ENCODE data around the gene CST6.

CST6 gene, protein sequence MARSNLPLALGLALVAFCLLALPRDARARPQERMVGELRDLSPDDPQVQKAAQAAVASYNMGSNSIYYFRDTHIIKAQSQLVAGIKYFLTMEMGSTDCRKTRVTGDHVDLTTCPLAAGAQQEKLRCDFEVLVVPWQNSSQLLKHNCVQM

DNA sequence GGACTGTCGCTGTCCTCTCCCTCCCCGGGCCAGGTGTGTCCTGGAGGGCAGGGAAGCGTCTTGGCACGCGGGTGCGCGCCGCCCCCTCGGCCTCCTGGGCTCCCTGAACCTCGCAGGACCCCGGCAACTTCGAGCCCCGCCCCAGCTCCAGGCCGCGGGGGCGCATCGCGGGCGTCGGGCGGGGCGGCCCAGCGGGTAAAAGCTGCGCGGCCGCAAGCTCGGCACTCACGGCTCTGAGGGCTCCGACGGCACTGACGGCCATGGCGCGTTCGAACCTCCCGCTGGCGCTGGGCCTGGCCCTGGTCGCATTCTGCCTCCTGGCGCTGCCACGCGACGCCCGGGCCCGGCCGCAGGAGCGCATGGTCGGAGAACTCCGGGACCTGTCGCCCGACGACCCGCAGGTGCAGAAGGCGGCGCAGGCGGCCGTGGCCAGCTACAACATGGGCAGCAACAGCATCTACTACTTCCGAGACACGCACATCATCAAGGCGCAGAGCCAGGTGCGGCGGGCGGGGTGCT lies at the start of gene CST6:
Gene CST6, plus strand, starts transcription at position 224 of the 519 bp plus-strand sequence. Its CDS starts 37 bp downstream, at position 261.
- no peak for DNase-seq (ENCODE audit: low spot score)

DNA sequence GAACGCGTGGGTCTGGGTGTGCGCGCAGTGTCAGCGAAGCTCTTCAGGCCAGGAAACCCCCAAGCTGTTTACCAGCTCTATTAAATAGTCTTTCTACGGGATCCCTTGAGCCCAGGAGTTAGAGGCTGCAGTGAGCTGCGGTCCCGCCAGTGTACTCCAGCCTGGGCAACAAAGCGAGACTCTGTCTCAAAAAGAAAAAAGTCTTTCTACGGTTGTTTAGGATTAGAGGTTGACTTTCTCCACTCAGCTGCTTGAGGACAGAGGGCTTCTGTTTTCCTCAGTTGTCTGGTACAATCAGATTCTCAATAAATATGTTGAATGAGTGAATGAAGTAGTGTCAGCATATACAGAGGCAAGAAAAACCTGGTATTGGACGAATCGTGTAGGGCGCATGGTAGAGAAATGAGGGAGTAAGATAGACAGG lies 49.7 kb upstream of the CST6 start:
- DNase-seq (ENCODE audit: low spot score), result no peak

DNA sequence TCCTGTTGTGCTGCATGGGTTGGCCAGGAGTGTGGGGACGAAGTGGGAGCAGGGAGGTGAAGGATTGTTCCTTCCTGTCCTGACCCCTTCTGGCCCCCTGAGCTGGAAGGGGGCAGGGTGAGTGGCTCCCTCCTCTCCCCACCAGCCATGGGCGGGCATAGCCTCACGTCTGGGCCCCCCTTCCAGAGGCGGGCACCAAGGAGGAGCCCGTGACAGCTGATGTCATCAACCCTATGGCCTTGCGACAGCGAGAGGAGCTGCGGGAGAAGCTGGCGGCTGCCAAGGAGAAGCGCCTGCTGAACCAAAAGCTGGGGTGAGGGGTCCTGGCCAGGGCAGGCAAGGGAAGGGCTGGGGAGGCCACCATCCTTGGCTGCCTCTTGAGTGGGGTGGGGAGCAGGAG lies 46.9 kb upstream of the CST6 start:
- no peak for DNase-seq (ENCODE audit: low spot score)

DNA sequence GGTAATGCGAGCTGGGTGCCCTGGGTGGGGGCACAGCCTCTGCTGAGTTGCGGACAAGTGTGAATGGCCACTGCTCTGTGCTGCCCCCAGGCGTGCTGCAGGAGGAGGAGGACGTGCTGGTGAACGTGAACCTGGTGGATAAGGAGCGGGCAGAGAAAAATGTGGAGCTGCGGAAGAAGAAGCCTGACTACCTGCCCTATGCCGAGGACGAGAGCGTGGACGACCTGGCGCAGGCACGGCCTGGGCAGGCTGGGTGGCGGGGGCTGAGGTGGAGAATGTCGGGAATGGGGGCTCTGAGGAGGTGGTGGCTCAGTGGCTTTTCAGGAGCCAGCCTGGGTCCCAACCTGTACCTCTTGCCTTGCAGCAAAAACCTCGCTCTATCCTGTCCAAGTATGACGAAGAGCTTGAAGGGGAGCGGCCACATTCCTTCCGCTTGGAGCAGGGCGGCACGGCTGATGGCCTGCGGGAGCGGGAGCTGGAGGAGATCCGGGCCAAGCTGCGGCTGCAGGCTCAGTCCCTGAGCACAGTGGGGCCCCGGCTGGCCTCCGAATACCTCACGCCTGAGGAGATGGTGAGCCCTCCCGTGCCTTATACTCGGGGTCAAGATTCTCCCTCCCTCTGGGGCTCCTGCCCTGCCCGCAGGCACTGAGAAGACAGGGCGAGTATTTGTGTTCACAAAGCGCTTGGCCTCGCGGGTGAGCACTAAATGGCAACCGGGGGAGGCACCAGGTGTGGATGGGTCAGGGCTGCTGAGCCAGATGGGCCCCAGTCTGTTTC lies 45.6 kb upstream of the CST6 start:
- no peak for DNase-seq (ENCODE audit: low spot score)

DNA sequence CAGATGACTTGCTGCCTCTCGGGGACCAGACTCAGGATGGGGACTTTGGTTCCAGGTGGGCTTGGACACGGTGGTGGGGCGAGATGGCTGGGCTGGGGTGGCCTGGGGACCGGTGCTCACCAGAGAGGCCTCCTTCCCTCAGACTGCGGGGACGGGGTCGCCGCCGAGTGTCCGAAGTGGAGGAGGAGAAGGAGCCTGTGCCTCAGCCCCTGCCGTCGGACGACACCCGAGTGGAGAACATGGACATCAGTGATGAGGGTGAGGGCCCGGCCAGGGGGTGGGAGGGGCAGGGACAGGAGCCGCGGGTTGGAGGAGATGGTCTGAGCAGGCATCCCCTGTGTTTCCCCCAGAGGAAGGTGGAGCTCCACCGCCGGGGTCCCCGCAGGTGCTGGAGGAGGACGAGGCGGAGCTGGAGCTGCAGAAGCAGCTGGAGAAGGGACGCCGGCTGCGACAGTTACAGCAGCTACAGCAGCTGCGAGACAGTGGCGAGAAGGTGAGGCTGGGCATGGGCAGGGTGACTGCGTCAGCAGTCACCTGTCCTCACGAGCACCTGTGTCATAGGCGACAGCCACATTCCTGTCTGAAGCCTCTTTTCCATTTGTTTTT lies 44.4 kb upstream of the CST6 start:
- no peak for DNase-seq (ENCODE audit: low spot score)

DNA sequence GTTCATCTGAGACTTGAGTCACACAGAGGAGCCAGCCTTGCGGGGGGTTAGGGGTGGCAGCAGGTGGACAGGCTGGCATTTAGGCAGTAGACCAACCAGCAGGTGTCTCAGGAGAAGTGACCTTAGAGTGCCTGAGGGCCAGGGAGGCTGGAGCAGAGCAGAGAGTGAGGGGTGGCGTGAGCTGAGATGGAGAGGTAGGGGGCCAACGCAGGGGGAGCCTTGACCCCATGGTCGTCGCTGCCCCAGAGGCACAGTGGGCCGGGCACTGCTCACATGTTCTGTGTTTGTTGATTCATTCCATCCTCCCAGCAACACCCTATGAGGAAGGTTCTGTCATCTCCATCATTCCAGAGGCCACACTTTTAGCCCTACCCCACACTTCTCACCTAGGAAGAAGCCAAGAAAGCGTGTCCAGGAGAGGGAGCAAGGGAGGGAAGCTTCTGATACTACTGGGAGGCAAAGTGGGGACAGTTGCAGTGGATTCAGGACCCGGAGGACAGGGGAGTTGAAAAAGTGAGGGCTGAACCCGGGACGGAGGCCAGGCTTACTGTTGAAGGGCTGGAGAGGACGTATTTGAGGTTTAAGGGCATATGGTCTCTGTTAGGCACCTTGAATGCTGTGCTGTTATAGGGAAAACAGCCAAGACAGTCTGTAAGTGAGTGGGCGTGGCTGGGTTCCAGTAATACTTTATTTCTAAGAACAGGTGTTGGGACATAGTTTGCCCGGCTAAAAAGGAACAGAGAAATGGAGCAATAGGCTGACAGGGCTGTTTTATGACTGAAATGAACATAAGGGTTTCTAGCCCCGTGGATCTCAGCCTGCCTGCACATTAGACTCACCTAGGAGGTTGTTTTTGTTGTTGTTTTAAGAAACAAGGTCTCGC lies 43.0 kb upstream of the CST6 start:
- no peak for DNase-seq (ENCODE audit: low spot score)

DNA sequence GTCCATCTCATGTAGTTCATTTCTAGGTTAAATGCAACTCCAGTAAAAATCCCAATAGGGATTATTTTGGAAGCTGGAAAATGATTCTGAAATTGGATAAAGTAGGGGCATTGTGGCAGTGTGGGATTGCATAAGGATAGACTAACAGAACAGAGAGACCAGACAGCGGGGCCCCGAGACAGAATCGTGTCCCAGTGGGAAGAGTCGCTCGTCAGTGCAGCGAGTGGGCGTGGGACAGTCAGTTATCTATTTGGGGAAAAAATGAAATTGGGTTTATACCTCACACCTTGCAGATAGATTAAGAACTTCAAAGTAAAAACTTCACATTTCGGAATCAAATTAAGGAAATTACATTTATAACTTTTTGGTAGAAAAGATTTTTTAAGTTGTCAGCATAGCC lies 39.7 kb upstream of the CST6 start:
- no peak for DNase-seq (ENCODE audit: low spot score)

DNA sequence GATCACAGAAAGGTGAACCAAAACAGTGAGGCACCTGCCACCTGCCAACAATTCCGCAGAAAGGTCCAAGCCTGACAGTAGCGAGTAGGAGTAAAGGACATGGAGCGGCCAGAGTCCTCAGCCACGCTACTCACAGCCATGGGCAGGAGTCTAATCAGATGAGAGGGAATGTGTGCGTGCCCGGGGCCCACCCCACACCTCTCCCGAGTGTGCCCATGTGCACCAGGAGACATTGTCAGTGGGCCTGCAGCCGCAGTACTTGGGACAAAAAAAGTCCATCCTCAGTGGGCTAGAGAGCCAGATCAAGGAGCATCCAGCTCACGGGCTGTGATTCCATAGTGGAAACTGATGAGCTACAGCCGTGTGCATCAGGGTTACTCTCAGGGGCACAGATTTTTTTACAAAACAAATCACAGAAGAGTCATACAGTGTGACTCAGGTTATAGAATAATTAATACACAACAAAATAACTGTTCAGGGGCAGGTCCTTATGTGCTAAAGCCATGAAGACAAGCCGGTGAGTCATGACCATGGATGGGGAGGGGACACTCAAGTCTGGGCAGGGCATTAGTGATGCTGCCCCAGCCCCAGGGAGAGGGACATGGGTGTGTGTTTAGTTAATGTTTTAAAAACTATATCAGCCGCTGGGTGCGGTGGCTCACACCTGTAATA lies 38.2 kb upstream of the CST6 start:
- no peak for DNase-seq (ENCODE audit: low spot score)

DNA sequence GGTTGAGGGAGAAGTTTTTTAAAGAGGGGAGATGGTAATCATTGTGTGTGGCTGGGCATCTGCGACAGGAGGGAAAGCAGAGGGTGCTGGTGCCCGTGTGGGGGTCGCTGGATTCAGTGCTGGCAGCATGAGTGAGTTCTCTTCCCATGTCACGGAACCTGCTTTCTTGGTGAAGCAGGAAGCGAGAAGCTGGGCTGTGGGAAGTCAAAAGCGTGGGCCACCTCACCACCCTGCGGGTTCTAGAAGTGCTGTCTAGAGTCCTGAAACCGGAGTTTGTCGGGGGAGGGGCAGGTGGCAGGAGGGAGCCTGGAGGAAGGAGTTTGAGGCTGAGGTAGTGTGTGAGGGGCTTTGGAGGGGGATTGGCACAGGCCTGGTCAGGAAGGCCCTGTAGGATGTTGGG lies 36.0 kb upstream of the CST6 start:
- no peak for DNase-seq (ENCODE audit: low spot score)

DNA sequence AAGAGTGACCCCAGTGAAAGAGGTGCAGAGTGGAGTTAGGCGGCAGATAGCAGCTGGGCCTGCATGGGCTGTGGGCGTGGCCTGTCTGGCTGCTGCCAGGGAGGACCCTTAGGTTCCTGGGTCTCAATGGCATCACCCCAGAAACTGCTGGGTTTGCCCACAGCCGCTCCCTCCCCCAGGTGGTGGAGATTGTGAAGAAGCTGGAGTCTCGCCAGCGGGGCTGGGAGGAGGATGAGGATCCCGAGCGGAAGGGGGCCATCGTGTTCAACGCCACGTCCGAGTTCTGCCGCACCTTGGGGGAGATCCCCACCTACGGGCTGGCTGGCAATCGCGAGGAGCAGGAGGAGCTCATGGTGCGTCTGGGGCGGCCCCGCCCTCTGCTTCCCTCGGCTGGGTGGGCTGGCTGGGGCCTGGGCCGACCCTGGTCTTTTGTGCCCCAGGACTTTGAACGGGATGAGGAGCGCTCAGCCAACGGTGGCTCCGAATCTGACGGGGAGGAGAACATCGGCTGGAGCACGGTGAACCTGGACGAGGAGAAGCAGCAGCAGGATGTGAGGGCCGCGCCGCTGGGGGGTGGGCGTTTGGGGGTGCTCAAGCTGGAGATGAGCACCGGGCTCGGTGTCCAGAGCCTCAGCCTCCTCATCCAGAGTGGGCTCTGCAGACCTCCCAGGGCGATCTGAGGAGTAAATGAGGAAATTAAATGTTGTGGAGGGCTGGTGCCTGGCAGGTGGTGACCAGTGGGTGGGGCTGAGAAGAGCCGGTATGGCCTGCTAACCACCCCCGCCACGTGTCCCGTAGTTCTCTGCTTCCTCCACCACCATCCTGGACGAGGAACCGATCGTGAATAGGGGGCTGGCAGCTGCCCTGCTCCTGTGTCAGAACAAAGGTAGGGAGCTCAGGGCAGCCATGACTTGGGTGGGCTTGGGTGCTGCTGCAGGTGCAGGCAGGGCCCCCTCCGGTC lies 35.3 kb upstream of the CST6 start:
- DNase-seq (ENCODE audit: low spot score), result no peak

DNA sequence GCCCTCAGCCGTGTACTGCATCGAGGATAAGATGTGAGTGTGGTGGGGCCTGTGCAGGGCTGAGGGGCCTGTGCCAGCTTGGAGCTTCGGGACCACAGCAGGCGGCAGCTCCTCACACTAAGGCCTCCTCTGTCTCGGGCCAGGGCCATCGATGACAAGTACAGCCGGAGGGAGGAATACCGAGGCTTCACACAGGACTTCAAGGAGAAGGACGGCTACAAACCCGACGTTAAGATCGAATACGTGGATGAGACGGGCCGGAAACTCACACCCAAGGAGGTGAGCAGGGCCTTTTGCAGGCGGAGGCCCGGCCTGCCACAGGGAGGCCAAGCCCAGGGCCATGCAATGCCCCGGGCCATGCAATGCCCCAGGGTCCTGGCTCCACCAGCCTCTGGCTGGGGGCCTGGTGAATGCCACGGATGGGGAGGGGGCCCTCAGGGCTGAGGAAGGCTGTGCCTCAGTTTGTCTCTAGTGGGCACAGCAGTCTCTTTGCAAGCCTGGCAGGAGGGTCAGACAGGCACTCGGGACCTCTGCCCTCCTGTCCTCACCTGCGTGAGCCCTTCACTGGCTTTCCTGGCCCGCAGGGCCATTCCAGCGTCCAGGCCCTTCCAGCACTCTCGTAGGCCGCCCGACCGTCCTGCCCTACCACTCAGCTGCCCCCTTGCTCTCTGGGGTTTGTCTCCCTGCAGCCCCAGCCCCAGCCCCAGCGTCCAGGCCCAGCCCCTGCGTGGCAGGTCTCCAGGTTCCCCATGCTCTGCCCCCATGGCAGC lies 34.0 kb upstream of the CST6 start:
- no peak for DNase-seq (ENCODE audit: low spot score)

DNA sequence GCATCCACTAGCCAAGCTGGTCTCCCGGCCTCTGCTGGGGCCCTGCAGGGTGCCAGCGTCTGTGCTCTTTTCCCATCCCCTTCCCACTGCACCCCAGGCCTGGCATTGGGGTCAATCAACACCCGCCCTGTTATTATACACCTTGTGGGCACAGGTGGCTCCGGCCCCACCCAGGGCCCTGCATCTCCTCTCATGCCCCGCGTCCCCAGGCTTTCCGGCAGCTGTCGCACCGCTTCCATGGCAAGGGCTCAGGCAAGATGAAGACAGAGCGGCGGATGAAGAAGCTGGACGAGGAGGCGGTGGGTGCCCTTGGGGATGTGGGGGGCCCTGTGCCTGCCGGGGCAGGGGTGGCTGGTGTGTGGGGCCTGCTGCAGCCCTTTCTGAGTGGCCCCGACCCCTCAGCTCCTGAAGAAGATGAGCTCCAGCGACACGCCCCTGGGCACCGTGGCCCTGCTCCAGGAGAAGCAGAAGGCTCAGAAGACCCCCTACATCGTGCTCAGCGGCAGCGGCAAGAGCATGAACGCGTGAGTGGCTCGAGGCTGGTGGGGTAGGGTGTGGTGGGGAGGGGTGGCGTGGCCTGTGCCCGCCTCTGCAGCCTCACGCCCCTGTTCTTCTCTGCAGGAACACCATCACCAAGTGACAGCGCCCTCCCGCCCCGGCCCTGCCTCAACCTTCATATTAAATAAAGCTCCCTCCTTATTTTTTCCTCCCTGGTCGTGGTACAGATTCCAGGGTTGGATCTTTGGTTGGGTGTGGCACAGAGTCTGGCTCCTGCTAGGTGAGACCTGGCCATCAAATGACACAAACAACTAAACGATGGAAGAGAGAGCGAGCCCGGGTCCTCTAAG lies 33.2 kb upstream of the CST6 start:
- DNase-seq (ENCODE audit: low spot score), result no peak

DNA sequence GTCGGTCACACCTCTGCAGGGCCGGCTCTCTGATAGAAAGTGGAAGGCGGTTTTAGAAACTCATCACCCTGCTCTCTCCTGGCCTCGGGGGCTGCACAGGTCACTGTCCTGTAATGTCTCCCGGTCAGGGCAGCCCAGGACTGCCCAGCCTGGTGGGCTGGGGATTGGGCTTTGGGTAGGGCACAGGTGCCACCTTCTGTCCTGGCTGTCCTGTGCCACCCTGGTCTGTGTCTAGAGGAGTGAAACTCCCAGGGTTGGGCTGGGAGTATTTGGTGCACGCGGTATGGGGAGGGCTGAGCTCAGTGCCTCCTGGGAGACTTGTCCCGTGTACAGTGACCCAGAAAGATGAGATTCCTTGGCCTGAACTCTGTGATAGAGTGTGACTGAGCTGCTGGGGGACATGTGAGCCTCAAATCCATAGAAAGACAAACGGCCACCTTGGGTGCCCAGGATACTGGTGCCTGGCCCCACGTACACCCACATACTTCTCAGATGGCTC lies 32.5 kb upstream of the CST6 start:
- no peak for DNase-seq (ENCODE audit: low spot score)

DNA sequence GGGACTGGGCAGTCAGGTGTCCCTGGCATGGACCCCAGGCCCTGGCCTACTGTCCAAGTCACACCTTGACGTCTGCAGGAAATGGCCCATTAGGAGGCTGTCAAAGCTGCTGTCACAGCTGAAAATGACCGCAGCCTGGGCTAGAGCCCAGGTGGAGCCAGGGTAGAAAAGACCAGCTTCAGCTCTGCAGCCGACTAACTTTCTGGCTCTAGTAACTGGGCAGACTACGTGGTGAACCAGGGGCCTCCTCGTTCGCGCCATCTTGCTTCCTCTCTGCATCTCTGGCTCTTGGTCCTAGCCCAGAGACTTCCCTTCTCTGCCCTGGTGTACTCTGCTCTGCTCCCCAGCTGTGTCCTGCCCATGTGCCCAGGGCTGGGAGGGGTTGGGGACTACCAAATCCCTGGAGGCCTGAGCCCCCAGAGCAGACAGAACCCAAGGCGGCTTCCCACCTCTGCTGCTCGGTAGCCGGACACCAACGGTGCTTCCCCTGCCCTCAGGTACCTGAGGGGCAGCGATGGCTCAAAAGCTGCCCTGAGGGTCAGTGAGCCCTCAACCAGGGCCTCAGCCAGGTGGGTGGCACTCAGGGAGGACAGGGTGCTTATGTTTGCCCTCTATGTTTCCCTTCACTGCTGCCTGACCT lies 30.6 kb upstream of the CST6 start:
- DNase-seq (ENCODE audit: low spot score), result no peak

DNA sequence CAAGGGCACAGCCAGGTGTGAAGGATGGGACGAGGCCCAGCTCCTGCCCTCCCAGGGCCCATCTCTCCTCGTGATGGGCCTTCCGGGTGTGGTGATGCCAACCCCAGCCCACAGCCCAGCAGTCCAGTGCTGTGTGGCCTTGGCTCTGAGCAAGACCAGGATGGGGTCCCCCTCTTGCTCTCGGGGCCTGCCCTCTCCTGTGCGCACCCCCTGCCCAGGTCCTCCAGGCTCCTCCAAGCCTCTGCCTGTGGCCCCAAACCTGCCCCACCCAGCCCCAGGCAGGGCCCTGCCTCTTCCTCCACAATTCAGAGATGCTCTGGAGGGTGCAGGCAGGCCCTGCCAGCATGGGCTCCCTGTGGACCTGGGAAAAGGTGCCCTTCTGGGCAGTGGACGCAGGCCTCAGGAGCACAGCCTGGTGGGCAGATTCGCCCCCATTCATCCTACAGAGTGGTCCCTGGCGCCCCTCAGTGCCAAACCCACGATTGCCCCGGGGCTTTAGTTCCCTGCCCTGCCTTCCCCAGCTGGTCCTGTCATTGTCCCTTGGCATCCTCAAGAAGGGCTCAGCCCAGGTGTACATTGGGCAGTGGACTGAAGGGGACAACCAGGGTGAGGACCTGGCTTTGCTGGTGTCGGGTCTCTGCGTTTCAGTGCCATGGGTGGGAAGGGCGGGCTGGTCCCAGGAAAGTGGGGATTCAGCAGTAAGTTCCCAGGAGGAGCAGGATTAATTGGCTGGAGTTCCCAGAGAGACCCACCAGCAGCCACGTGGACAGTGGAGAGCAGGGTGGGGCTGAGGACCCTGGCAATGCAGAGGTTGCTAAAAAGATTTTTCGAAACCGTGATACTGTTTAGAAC lies 29.6 kb upstream of the CST6 start:
- DNase-seq (ENCODE audit: low spot score), result no peak

DNA sequence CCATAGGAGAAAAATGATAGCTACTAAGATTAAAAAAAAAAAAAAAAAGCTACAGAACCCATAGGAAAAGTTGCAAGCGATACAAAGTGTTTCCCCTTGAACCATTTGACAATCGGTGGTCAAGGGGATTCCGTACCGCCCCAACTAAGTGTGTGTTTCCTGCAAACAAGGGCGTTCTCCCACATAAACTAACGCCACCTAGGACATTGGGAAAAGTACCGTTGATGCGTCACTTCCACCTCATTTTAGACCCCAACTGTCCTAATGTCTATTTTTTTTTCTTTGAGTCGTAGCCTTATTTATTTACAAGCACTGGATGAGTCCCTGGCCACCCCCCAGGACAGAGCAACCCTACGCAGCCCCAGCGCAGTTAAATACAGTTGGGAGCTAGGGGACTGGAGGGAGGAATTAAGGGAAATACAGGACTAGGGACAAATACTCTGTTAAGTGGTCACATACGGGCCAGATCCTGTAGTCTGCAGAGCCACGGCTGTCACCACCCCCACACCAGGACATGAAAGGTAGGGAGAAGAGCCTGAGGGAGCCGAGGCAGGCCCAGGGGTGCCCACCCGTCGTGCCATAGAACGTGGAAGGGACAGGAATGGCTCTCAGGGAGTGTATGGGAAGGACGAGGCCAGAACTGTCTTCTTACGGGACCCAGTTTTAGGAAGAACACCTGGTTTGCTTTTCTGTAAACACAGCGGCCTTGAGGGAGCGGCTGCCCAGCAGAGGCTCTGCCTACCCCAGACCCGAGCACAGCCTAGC lies 28.8 kb upstream of the CST6 start:
- no peak for DNase-seq (ENCODE audit: low spot score)

Measured in hepatic stellate cell (primary cell).